Measurements from ENCODE around the gene LDLRAD3. TPM values are rescaled to one million over a fixed set of nuclear protein-coding genes. Genes with fewer than 3 reads are reported as not detected.

The LDLRAD3 gene
- polyA plus RNA-seq, 1 experiment = 7.8 TPM

Small RNA genes lying within 50 kb of the gene (small RNA-seq; reads per million reads assigned to genes)
- not detected for gene MIR3973 (ENCODE audit: insufficient read length, low read depth)
